H9 (cell line): Measurements from ENCODE around the gene TNIK. TPM values are rescaled to one million over a fixed set of nuclear protein-coding genes. Genes with fewer than 3 reads are reported as not detected.

Experiments
- DNase-seq: peaks from one replicate; pipeline ENCODE4 v3.0.0-alpha.2; 2017
- H2AFZ ChIP-seq: one replicate; pipeline ENCODE4 v1.6.1; 2013; ENCODE audit warnings: mild to moderate bottlenecking, low read length, control low read depth, moderate library complexity
- H2AK5ac ChIP-seq: 2 replicates; pipeline ENCODE4 v1.6.1; 2013; ENCODE audit warnings: low read length, control low read depth, mixed read lengths; ENCODE audit not compliant: insufficient read length
- H2BK120ac ChIP-seq: one replicate; pipeline ENCODE4 v1.6.1; 2013; ENCODE audit warnings: low read depth, mild to moderate bottlenecking, low read length, control low read depth, inconsistent platforms; ENCODE audit not compliant: poor library complexity, severe bottlenecking
- H2BK12ac ChIP-seq: 2 replicates; pipeline ENCODE4 v1.6.1; 2013; ENCODE audit warnings: low read length, control low read depth, mixed read lengths, low read depth; ENCODE audit not compliant: insufficient read length
- H2BK15ac ChIP-seq: 2 replicates; pipeline ENCODE4 v1.6.1; 2013; ENCODE audit warnings: low read depth, low read length, control low read depth
- H2BK20ac ChIP-seq: one replicate; pipeline ENCODE4 v1.6.1; 2013; ENCODE audit warnings: low read depth, mild to moderate bottlenecking, low read length, control low read depth, inconsistent platforms; ENCODE audit not compliant: poor library complexity, severe bottlenecking
- H2BK5ac ChIP-seq: 2 replicates; pipeline ENCODE4 v1.6.1; 2013; ENCODE audit warnings: low read length, control low read depth, mixed read lengths; ENCODE audit not compliant: insufficient read length
- H3K14ac ChIP-seq: 2 replicates; pipeline ENCODE4 v1.6.1; 2013; ENCODE audit warnings: low read length, control low read depth; ENCODE audit not compliant: insufficient read depth
- H3K18ac ChIP-seq: 2 replicates; pipeline ENCODE4 v1.6.1; 2013; ENCODE audit warnings: low read depth, mild to moderate bottlenecking, mixed read lengths, low read length, control low read depth; ENCODE audit not compliant: insufficient read length
- H3K23ac ChIP-seq: 2 replicates; pipeline ENCODE4 v1.6.1; 2013; ENCODE audit warnings: low read length, control low read depth, mixed read lengths, low read depth; ENCODE audit not compliant: insufficient read length
- H3K23me2 ChIP-seq: 2 replicates; pipeline ENCODE4 v1.6.1; 2013; ENCODE audit warnings: low read depth, mild to moderate bottlenecking, mixed read lengths, low read length, control low read depth; ENCODE audit not compliant: insufficient read length, poor library complexity, severe bottlenecking
- H3K27ac ChIP-seq: 2 replicates; pipeline ENCODE4 v1.5.1; 2013; ENCODE audit warnings: low read length, control low read depth, mixed read lengths, low read depth; ENCODE audit not compliant: insufficient read length
- H3K27me3 ChIP-seq: 2 replicates; pipeline ENCODE4 v1.6.1; 2013; ENCODE audit warnings: low read length, control low read depth, inconsistent platforms; ENCODE audit not compliant: insufficient read depth
- H3K4ac ChIP-seq: 2 replicates; pipeline ENCODE4 v1.6.1; 2013; ENCODE audit warnings: low read depth, mild to moderate bottlenecking, control low read depth, inconsistent platforms, low read length, moderate library complexity
- H3K4me1 ChIP-seq: 2 replicates; pipeline ENCODE4 v1.6.1; 2013; ENCODE audit warnings: low read length, control low read depth, inconsistent platforms; ENCODE audit not compliant: insufficient read depth
- H3K4me2 ChIP-seq: 2 replicates; pipeline ENCODE4 v1.6.1; 2013; ENCODE audit warnings: low read length, control low read depth, mixed read lengths; ENCODE audit not compliant: insufficient read length, insufficient read depth
- H3K56ac ChIP-seq: 2 replicates; pipeline ENCODE4 v1.6.1; 2013; ENCODE audit warnings: low read depth, mild to moderate bottlenecking, mixed read lengths, low read length, control low read depth; ENCODE audit not compliant: insufficient read length
- H3K79me1 ChIP-seq: 2 replicates; pipeline ENCODE4 v1.6.1; 2013; ENCODE audit warnings: low read depth, mild to moderate bottlenecking, moderate library complexity, low read length, control low read depth, inconsistent platforms; ENCODE audit not compliant: insufficient read depth, poor library complexity, severe bottlenecking
- H3K79me2 ChIP-seq: 2 replicates; pipeline ENCODE4 v1.6.1; 2013; ENCODE audit warnings: low read length, control low read depth, inconsistent platforms; ENCODE audit not compliant: insufficient read depth
- H3K9ac ChIP-seq: 2 replicates; pipeline ENCODE4 v1.6.1; 2013; ENCODE audit warnings: low read length, control low read depth, mixed read lengths; ENCODE audit not compliant: insufficient read length; ENCODE audit errors: extremely low read depth
- H3K9me3 ChIP-seq: one replicate; pipeline ENCODE4 v1.6.1; 2013; ENCODE audit warnings: low read depth, low read length, inconsistent platforms; ENCODE audit not compliant: control insufficient read depth
- H3T11ph ChIP-seq: one replicate; pipeline ENCODE4 v1.6.1; 2013; ENCODE audit warnings: mild to moderate bottlenecking, low read length, control low read depth, inconsistent platforms
- H4K20me1 ChIP-seq: one replicate; pipeline ENCODE4 v1.6.1; 2013; ENCODE audit not compliant: control insufficient read depth, insufficient read length, insufficient read depth
- H4K5ac ChIP-seq: 2 replicates; pipeline ENCODE4 v1.6.1; 2013; ENCODE audit warnings: low read depth, mild to moderate bottlenecking, mixed read lengths, low read length, control low read depth; ENCODE audit not compliant: insufficient read length
- H4K8ac ChIP-seq: replicated peaks from 2 replicates; pipeline ENCODE4 v1.6.1; 2013; ENCODE audit warnings: low read length, control low read depth, mixed read lengths, low read depth; ENCODE audit not compliant: insufficient read length
- H4K91ac ChIP-seq: 2 replicates; pipeline ENCODE4 v1.6.1; 2013; ENCODE audit warnings: low read depth, mild to moderate bottlenecking, moderate library complexity, mixed read lengths, low read length, control low read depth; ENCODE audit not compliant: insufficient read length
- H3K27ac Mint-ChIP-seq, 3 experiments: 2 replicates in 2 of 3; 3 replicates in 1 of 3; pipeline ENCODE4 v1.8.0; 2020 to 2021; ENCODE audit warnings: mixed read lengths in 3 of 3, mild to moderate bottlenecking in 1 of 3, moderate library complexity in 1 of 3
- H3K27me3 Mint-ChIP-seq: 2 replicates; pipeline ENCODE4 v1.8.0; 2021; ENCODE audit warnings: low read depth, mild to moderate bottlenecking, moderate library complexity, mixed read lengths
- H3K36me3 Mint-ChIP-seq, 3 experiments: 2 replicates in 2 of 3; 3 replicates in 1 of 3; pipeline ENCODE4 v1.8.0; 2020 to 2021; ENCODE audit warnings: low read depth in 3 of 3, mixed read lengths in 3 of 3; ENCODE audit not compliant: insufficient read depth in 1 of 3
- H3K4me1 Mint-ChIP-seq, 2 experiments: 2 replicates each; pipeline ENCODE4 v1.8.0; 2020; ENCODE audit warnings: mixed read lengths in 2 of 2
- H3K4me3 Mint-ChIP-seq, 2 experiments: 2 replicates in 1 of 2; 3 replicates in 1 of 2; pipeline ENCODE4 v1.8.0; 2020 to 2021; ENCODE audit warnings: mild to moderate bottlenecking in 2 of 2, mixed read lengths in 2 of 2, moderate library complexity in 1 of 2
- H3K9me3 Mint-ChIP-seq, 2 experiments: 2 replicates in 1 of 2; 3 replicates in 1 of 2; pipeline ENCODE4 v1.8.0; 2020; ENCODE audit warnings: mild to moderate bottlenecking in 2 of 2, mixed read lengths in 2 of 2, moderate library complexity in 1 of 2
- WGBS: extraction: QIAGEN DNeasy Blood & Tissue Kit; methylation state at CpG from one replicate; pipeline ENCODE4 v1.1.7; 2013; ENCODE audit warnings: missing lambda C conversion rate, low lambda C conversion rate, mixed read lengths; ENCODE audit not compliant: insufficient read length; ENCODE audit errors: extremely low coverage; 5-methylcytosine and 5-hydroxymethylcytosine counted together
- total RNA-seq: library from RNA; stranded (reverse); gene quantifications from 2 replicates; pipeline ENCODE4 v1.2.1, GENCODE V29; 2021
- TF ChIP-seq, protein P1 (sequence below): fragments of 200-600 bp; sonication (generic); conservative IDR thresholded peaks from 3 replicates; pipeline ENCODE4 v1.8.0; 2021; ENCODE audit warnings: antibody characterized with exemption, mild to moderate bottlenecking

TNIK gene
- total RNA-seq, 1 experiment from 2014 or later, result 15.9 TPM

DNA sequence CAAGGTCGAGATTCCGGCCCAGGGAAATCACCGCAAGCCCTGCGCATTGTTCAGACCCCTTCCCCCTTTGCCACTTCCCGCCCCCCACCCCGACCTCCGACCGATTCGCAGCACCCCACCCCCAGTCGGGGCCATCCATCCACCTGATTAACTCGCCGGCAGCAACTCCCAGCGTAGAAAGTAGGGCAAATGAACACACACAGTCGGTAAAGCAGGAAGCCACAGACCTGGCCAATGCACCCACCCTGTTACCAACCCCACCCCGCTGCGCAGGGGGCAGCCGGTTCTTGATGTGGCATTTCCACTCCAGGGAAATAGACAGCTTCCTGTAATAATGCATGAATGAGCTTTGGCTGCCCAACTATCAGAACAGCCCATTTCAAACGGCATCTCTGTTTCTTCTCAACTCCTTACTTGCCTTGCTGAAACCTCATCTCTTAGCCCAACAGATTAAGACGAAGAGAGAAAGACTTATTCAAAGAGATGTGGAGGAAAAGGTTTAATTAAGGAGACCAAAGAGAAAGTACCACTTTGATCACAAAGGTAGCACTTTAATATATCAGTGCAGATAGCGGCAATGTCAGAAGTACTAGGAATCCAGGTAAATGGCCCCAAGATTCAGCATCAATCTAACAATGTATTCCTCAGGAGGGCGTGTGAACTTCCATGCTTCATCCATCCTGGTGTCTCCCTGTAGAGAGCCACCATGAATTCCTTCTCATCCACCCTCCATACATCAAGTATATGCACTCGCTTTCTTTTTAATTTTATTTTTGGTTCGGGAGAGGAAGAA is 1.9 kb downstream of the TNIK start:
- no peak overlapping the region for H2BK20ac ChIP-seq
- no peak overlapping the region for H3K56ac ChIP-seq
- H2BK5ac ChIP-seq, result no peak overlapping the region
- no peak overlapping the region for H4K5ac ChIP-seq
- H2BK12ac ChIP-seq, result no peak overlapping the region
- no peak overlapping the region for H2BK15ac ChIP-seq
- H3K4me2 ChIP-seq, result peak overlapping the region; percentile 94
- peaks cover 32% of the 10 kb centered on the region for H3K23me2 ChIP-seq
- Mint-ChIP-seq H3K36me3 (no peaks in the 10 kb centered on the region), H3K9me3 (peaks cover 0 to 2% of the 10 kb centered on the region in 2 experiments; a peak in 2 of 5 replicates), H3K4me3 (peak overlapping the region; percentile 77 to 92), H3K27ac (peak overlapping the region in 2 of 3 experiments; percentile 9 to 95; a peak in 5 of 7 replicates), H3K27me3 (peaks cover 47% of the 10 kb centered on the region), H3K4me1 (peaks cover 45 to 51% of the 10 kb centered on the region in 2 experiments)
- no peaks in the 10 kb centered on the region for H3K79me1 ChIP-seq
- peaks cover 26% of the 10 kb centered on the region; the same call in 1 of the 2 replicates for H3K79me2 ChIP-seq
- no peaks in the 10 kb centered on the region for H3K27me3 ChIP-seq
- no peak overlapping the region for H2BK120ac ChIP-seq
- no peak overlapping the region for H3K23ac ChIP-seq
- no peak overlapping the region for H4K8ac ChIP-seq
- peak overlapping the region; percentile 51 for H3K9ac ChIP-seq
- H3K27ac ChIP-seq, result no peak overlapping the region
- WGBS, result no CpG with 5 or more reads among the region's 23 CpGs
- TF ChIP-seq, protein P1, sequence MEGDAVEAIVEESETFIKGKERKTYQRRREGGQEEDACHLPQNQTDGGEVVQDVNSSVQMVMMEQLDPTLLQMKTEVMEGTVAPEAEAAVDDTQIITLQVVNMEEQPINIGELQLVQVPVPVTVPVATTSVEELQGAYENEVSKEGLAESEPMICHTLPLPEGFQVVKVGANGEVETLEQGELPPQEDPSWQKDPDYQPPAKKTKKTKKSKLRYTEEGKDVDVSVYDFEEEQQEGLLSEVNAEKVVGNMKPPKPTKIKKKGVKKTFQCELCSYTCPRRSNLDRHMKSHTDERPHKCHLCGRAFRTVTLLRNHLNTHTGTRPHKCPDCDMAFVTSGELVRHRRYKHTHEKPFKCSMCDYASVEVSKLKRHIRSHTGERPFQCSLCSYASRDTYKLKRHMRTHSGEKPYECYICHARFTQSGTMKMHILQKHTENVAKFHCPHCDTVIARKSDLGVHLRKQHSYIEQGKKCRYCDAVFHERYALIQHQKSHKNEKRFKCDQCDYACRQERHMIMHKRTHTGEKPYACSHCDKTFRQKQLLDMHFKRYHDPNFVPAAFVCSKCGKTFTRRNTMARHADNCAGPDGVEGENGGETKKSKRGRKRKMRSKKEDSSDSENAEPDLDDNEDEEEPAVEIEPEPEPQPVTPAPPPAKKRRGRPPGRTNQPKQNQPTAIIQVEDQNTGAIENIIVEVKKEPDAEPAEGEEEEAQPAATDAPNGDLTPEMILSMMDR, result no peak
- H3K18ac ChIP-seq, result no peak overlapping the region
- H2AK5ac ChIP-seq, result no peak overlapping the region
- H4K20me1 ChIP-seq, result no peaks in the 10 kb centered on the region
- H3K4ac ChIP-seq, result no peak overlapping the region
- peak; percentile 53 for DNase-seq
- no peak overlapping the region for H4K91ac ChIP-seq
- H3K4me1 ChIP-seq, result peaks cover 3% of the 10 kb centered on the region; the same call in 1 of the 2 replicates
- H2AFZ ChIP-seq, result no peak overlapping the region
- no peaks in the 10 kb centered on the region for H3K9me3 ChIP-seq
- H3K14ac ChIP-seq, result no peak overlapping the region
- no peak overlapping the region for H3T11ph ChIP-seq
